Upper lobe of right lung (tissue), 1 donor: ENCODE data around the gene TMPRSS4. TPM values are rescaled to one million over a fixed set of nuclear protein-coding genes. Genes with fewer than 3 reads are reported as not detected.

Experiments used
- ATAC-seq: fragments of 200-7000 bp; cut with Tn5 transposase; one replicate; pipeline ENCODE4 v1.9.1; 2020; ENCODE audit warnings: mild to moderate bottlenecking, moderate library complexity
- DNase-seq: peaks from one replicate; pipeline ENCODE4 v3.0.0-alpha.2; 2020
- H3K27ac ChIP-seq: fragments of 200-600 bp; one replicate; pipeline ENCODE4 v1.8.0; 2022
- H3K27me3 ChIP-seq: fragments of 200-600 bp; one replicate; pipeline ENCODE4 v1.8.0; 2022; ENCODE audit warnings: mild to moderate bottlenecking
- H3K36me3 ChIP-seq: fragments of 200-600 bp; one replicate; pipeline ENCODE4 v1.8.0; 2022
- H3K4me1 ChIP-seq: fragments of 200-600 bp; one replicate; pipeline ENCODE4 v1.8.0; 2022
- H3K4me3 ChIP-seq: fragments of 200-600 bp; one replicate; pipeline ENCODE4 v1.8.0; 2022; ENCODE audit warnings: mild to moderate bottlenecking
- H3K9me3 ChIP-seq: fragments of 200-600 bp; one replicate; pipeline ENCODE4 v1.8.0; 2022
- CTCF ChIP-seq: fragments of 200-600 bp; IDR thresholded peaks from one replicate; pipeline ENCODE4 v1.8.0; 2022; ENCODE audit warnings: antibody characterized with exemption
- intact Hi-C: fragments of 100-400 bp; cut with DNase I; formaldehyde crosslinking; loops from one replicate; pipeline ENCODE4 v1.11.0; 2022
- total RNA-seq: library from RNA; stranded (reverse); fragmentation: NEBNext Ultra II Directional; extraction: Animal tissue kit (Norgen Biotek cat#: 25700); gene quantifications from one replicate; pipeline ENCODE4 v1.2.1, GENCODE V29; 2021
- donor health status: DM: no; HTN: yes; CAD: no; lungs with severe emphysema.

TMPRSS4 gene
- total RNA-seq, 1 donor from 2014 or later, result 3.0 TPM

- Histone ChIP-seq H3K4me3 (no peak overlapping the region), H3K27me3 (peaks cover 17% of the 10 kb centered on the region), H3K36me3 (no peaks in the 10 kb centered on the region), H3K27ac (no peak overlapping the region), H3K9me3 (no peaks in the 10 kb centered on the region), H3K4me1 (no peaks in the 10 kb centered on the region)
- DNase-seq (no peak), ATAC-seq (no peak)
- TF ChIP-seq CTCF, result no peak
- intact Hi-C loops, result no loop called here
Measured at GRCh38 chr11:118148240-118148639, 71.4 kb downstream of the TMPRSS4 start.

GRCh38 chr11:118148856-118149255 lies 72.0 kb downstream of the TMPRSS4 start:
- no peaks in the 10 kb centered on the region for H3K4me1 ChIP-seq
- no peaks in the 10 kb centered on the region for H3K9me3 ChIP-seq
- no peak for ATAC-seq
- no peak overlapping the region for H3K4me3 ChIP-seq
- H3K27me3 ChIP-seq, result peaks cover 24% of the 10 kb centered on the region
- intact Hi-C loops, result no loop called here
- TF ChIP-seq CTCF, result no peak
- H3K27ac ChIP-seq, result no peak overlapping the region
- DNase-seq, result no peak
- H3K36me3 ChIP-seq, result no peaks in the 10 kb centered on the region

- ATAC-seq, result no peak
- intact Hi-C loops, result no loop called here
- Histone ChIP-seq H3K27me3 (peaks cover 30% of the 10 kb centered on the region), H3K27ac (no peak overlapping the region), H3K4me3 (no peak overlapping the region), H3K9me3 (no peaks in the 10 kb centered on the region), H3K36me3 (no peaks in the 10 kb centered on the region), H3K4me1 (no peaks in the 10 kb centered on the region)
- no peak for TF ChIP-seq CTCF
- no peak for DNase-seq
Measured at GRCh38 chr11:118149493-118149892, 72.6 kb downstream of the TMPRSS4 start.

GRCh38 chr11:118151431-118151830 lies 74.6 kb downstream of the TMPRSS4 start:
- intact Hi-C loops, result no loop called here
- Histone ChIP-seq H3K36me3 (no peaks in the 10 kb centered on the region), H3K27ac (no peak overlapping the region), H3K4me1 (no peaks in the 10 kb centered on the region), H3K4me3 (no peak overlapping the region), H3K27me3 (peaks cover 43% of the 10 kb centered on the region), H3K9me3 (no peaks in the 10 kb centered on the region)
- DNase-seq (no peak), ATAC-seq (no peak)
- no peak for TF ChIP-seq CTCF

GRCh38 chr11:118152020-118152551 lies 75.2 kb downstream of the TMPRSS4 start:
- ATAC-seq (no peak), DNase-seq (no peak)
- intact Hi-C loops, result no loop called here
- TF ChIP-seq CTCF, result no peak
- H3K36me3 ChIP-seq, result no peaks in the 10 kb centered on the region
- H3K4me3 ChIP-seq, result peak overlapping the region; percentile 53
- H3K27me3 ChIP-seq, result peaks cover 49% of the 10 kb centered on the region
- no peak overlapping the region for H3K27ac ChIP-seq
- no peaks in the 10 kb centered on the region for H3K4me1 ChIP-seq
- no peaks in the 10 kb centered on the region for H3K9me3 ChIP-seq
